CD4-positive, alpha-beta T cell (primary cell): ENCODE measurements around the gene LMNTD2. TPM values are rescaled to one million over a fixed set of nuclear protein-coding genes. Genes with fewer than 3 reads are reported as not detected.

Source experiments
- ATAC-seq: fragments of 200-7000 bp; cut with Tn5 transposase; one replicate; pipeline ENCODE4 v1.10.0; 2022; ENCODE audit warnings: mild to moderate bottlenecking; ENCODE audit not compliant: poor library complexity
- CTCF ChIA-PET: fragments of 350-600 bp; sonication (Branson Sonifier 250); formaldehyde crosslinking; loops from one replicate; lab custom pipeline; 2021; ENCODE audit warnings: antibody characterized with exemption, inconsistent platforms; lab: Charles Lee
- POLR2A ChIA-PET: fragments of 350-600 bp; sonication (Branson Sonifier 250); formaldehyde crosslinking; loops from one replicate; lab custom pipeline; 2021; ENCODE audit warnings: antibody characterized with exemption, inconsistent platforms; lab: Charles Lee
- DNase-seq, 14 experiments: peaks; one replicate each; pipeline ENCODE4 v3.0.0-alpha.2; 2013 to 2020; ENCODE audit warnings: mixed read lengths in 2 of 14
- H3K27ac ChIP-seq, 2 donors: one replicate each; pipeline versions ENCODE4 v1.5.1 to v1.7.0; 2013; ENCODE audit warnings: low read length in 2 of 2, low read depth in 1 of 2, mild to moderate bottlenecking in 1 of 2
- H3K27me3 ChIP-seq, 2 experiments: 1 replicate in 1 of 2; 2 replicates in 1 of 2; pipeline versions ENCODE4 v1.6.1 to v1.7.0; 2013; ENCODE audit warnings: low read length in 2 of 2, control low read depth in 1 of 2, mild to moderate bottlenecking in 1 of 2, moderate library complexity in 1 of 2; ENCODE audit not compliant: insufficient read depth in 2 of 2, control insufficient read depth in 1 of 2
- H3K36me3 ChIP-seq: one replicate; pipeline ENCODE4 v1.6.1; 2013; ENCODE audit warnings: low read length, control low read depth; ENCODE audit not compliant: insufficient read depth
- H3K4me1 ChIP-seq: one replicate; pipeline ENCODE4 v1.6.1; 2013; ENCODE audit warnings: low read length, control low read depth; ENCODE audit not compliant: insufficient read depth
- H3K4me3 ChIP-seq: one replicate; pipeline ENCODE4 v1.5.1; 2013; ENCODE audit warnings: mild to moderate bottlenecking, low read length, moderate library complexity
- H3K9me3 ChIP-seq, 2 experiments: 1 replicate in 1 of 2; 2 replicates in 1 of 2; pipeline versions ENCODE4 v1.6.1 to v1.7.0; 2013; ENCODE audit warnings: low read length in 2 of 2, mild to moderate bottlenecking in 2 of 2, control low read depth in 1 of 2, moderate library complexity in 1 of 2; ENCODE audit not compliant: control insufficient read depth in 1 of 2, insufficient read depth in 1 of 2
- H3K27ac Mint-ChIP-seq: one replicate; pipeline ENCODE4 v1.8.0; 2020; ENCODE audit warnings: mixed read lengths
- H3K27me3 Mint-ChIP-seq: one replicate; pipeline ENCODE4 v1.8.0; 2021; ENCODE audit warnings: mixed read lengths
- H3K36me3 Mint-ChIP-seq: one replicate; pipeline ENCODE4 v1.8.0; 2021; ENCODE audit warnings: low read depth, mixed read lengths
- H3K4me1 Mint-ChIP-seq: one replicate; pipeline ENCODE4 v1.8.0; 2021; ENCODE audit warnings: low read depth, mixed read lengths
- H3K4me3 Mint-ChIP-seq: one replicate; pipeline ENCODE4 v1.8.0; 2020; ENCODE audit warnings: mild to moderate bottlenecking, mixed read lengths
- H3K9me3 Mint-ChIP-seq: one replicate; pipeline ENCODE4 v1.8.0; 2020; ENCODE audit warnings: mixed read lengths
- CTCF ChIP-seq: fragments of 200-600 bp; IDR thresholded peaks from one replicate; pipeline ENCODE4 v1.8.0; 2022; ENCODE audit warnings: antibody characterized with exemption, mild to moderate bottlenecking
- intact Hi-C, 2 experiments: fragments of 100-400 bp; cut with DNase I in 1 of 2; cut with micrococcal nuclease in 1 of 2; formaldehyde crosslinking; loops; one replicate each; pipeline versions ENCODE4 v1.15.1 to v1.9.0; 2023 to 2025; cut with DNase I, micrococcal nuclease
- total RNA-seq, 174 experiments: library from RNA in 2 of 174; stranded (reverse) in 2 of 174; gene quantifications; one replicate each; pipeline ENCODE4 v1.2.3 and lab custom pipeline; 2021 to 2026

The LMNTD2 gene
- total RNA-seq, 2 experiments from 2014 or later = 8.2 to 10.3 TPM

- intact Hi-C loops = no loop called here
- CTCF ChIA-PET = no interaction called here
- POLR2A ChIA-PET = no interaction called here
Observed at GRCh38 chr11:551596-551995, 8.9 kb downstream of the LMNTD2 start.

GRCh38 chr11:551131-551530, 9.4 kb downstream of the LMNTD2 start:
- TF ChIP-seq CTCF = no peak
- Histone ChIP-seq H3K4me1 (peaks cover 15% of the 10 kb centered on the region), H3K36me3 (no peaks in the 10 kb centered on the region), H3K9me3 (no peaks in the 10 kb centered on the region), H3K27ac (no peak overlapping the region), H3K4me3 (no peak overlapping the region), H3K27me3 (no peaks in the 10 kb centered on the region)
- no peak for ATAC-seq
- H3K27me3 Mint-ChIP-seq = no peaks in the 10 kb centered on the region
- no peak for DNase-seq
- no peaks in the 10 kb centered on the region for H3K9me3 Mint-ChIP-seq
- intact Hi-C loops = no loop called here
- no peaks in the 10 kb centered on the region for H3K36me3 Mint-ChIP-seq
- CTCF ChIA-PET = no interaction called here
- POLR2A ChIA-PET = no interaction called here
- no peak overlapping the region for H3K27ac Mint-ChIP-seq
- no peaks in the 10 kb centered on the region for H3K4me1 Mint-ChIP-seq
- H3K4me3 Mint-ChIP-seq = no peak overlapping the region

More at GRCh38 chr11:551596-551995, 8.9 kb downstream of the LMNTD2 start:
- H3K9me3 ChIP-seq = no peaks in the 10 kb centered on the region
- Mint-ChIP-seq H3K4me3 (no peak overlapping the region), H3K4me1 (no peaks in the 10 kb centered on the region), H3K27ac (no peak overlapping the region), H3K36me3 (no peaks in the 10 kb centered on the region), H3K9me3 (no peaks in the 10 kb centered on the region), H3K27me3 (no peaks in the 10 kb centered on the region)
- no peak for TF ChIP-seq CTCF
- H3K4me1 ChIP-seq = peaks cover 20% of the 10 kb centered on the region
- H3K27ac ChIP-seq = no peak overlapping the region
- DNase-seq (no peak), ATAC-seq (no peak)
- no peak overlapping the region for H3K4me3 ChIP-seq
- no peaks in the 10 kb centered on the region for H3K36me3 ChIP-seq
- no peaks in the 10 kb centered on the region for H3K27me3 ChIP-seq

- no peak overlapping the region for H3K4me3 Mint-ChIP-seq
- H3K27ac Mint-ChIP-seq = no peak overlapping the region
- Histone ChIP-seq H3K4me1 (peaks cover 14% of the 10 kb centered on the region), H3K4me3 (no peak overlapping the region), H3K27ac (no peak overlapping the region), H3K9me3 (no peaks in the 10 kb centered on the region), H3K36me3 (no peaks in the 10 kb centered on the region), H3K27me3 (no peaks in the 10 kb centered on the region)
- POLR2A ChIA-PET = no interaction called here
- H3K9me3 Mint-ChIP-seq = no peaks in the 10 kb centered on the region
- CTCF ChIA-PET = no interaction called here
- DNase-seq = no peak
- intact Hi-C loops = no loop called here
- no peaks in the 10 kb centered on the region for H3K27me3 Mint-ChIP-seq
- ATAC-seq = no peak
- no peaks in the 10 kb centered on the region for H3K36me3 Mint-ChIP-seq
- no peaks in the 10 kb centered on the region for H3K4me1 Mint-ChIP-seq
- TF ChIP-seq CTCF = no peak
Observed at GRCh38 chr11:550746-551085, 9.8 kb downstream of the LMNTD2 start.
